GM12875 (cell line): Measurements from ENCODE around the gene GAS7.

ENCODE experiments used
- H3K4me3 ChIP-seq: one replicate; pipeline ENCODE4 v1.5.1; 2011; ENCODE audit warnings: low read depth, low read length, control low read depth
- TF ChIP-seq, protein P1 (sequence below): IDR thresholded peaks from 2 replicates; pipeline ENCODE4 v1.5.1; 2011; ENCODE audit warnings: low read depth, mild to moderate bottlenecking, control low read depth, inconsistent platforms, low read length, moderate library complexity, borderline replicate concordance; ENCODE audit not compliant: insufficient read depth

GAS7 gene

DNA sequence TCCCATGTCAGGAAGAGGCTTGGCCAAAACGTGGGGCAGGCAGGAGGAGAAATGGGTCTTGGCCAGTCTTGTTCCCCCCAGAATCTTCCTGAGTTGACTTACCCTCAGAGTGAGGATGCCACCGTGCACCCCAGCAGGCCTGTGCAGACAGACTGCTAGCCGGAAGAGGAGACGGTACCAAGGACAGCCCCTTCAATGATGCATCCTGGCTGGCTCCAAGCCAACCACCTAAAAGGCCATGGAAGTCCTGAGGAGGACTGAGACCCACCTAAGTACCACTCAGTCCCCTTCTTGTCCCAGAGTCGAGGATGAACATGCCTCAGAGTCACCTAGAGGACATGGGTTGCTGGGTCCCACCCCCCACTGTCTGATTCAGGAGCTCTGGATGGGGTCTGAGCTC lies 246.6 kb downstream of the GAS7 start:
- H3K4me3 ChIP-seq = no peak overlapping the region
- TF ChIP-seq, protein P1, sequence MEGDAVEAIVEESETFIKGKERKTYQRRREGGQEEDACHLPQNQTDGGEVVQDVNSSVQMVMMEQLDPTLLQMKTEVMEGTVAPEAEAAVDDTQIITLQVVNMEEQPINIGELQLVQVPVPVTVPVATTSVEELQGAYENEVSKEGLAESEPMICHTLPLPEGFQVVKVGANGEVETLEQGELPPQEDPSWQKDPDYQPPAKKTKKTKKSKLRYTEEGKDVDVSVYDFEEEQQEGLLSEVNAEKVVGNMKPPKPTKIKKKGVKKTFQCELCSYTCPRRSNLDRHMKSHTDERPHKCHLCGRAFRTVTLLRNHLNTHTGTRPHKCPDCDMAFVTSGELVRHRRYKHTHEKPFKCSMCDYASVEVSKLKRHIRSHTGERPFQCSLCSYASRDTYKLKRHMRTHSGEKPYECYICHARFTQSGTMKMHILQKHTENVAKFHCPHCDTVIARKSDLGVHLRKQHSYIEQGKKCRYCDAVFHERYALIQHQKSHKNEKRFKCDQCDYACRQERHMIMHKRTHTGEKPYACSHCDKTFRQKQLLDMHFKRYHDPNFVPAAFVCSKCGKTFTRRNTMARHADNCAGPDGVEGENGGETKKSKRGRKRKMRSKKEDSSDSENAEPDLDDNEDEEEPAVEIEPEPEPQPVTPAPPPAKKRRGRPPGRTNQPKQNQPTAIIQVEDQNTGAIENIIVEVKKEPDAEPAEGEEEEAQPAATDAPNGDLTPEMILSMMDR = no peak

DNA sequence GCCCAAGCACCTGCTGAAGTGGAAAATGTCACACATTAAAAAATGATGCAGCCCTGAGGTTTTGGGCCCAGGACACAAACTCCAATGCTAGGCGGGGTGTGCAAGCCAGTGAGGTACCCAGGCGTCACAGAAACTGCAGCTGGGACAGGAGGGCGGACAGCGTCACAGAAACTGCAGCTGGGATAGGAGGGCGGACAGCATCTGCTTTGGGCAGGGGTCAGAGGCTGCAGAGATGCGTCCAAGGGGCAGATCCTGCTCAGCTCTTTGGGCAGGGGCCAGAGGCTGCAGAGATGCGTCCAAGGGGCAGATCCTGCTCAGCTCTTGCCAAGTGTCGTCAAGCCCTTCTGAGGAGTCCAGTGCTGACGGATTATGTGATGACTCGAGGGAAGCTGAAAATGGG lies 249.5 kb downstream of the GAS7 start:
- H3K4me3 ChIP-seq = no peak overlapping the region
- TF ChIP-seq, protein P1 = no peak

DNA sequence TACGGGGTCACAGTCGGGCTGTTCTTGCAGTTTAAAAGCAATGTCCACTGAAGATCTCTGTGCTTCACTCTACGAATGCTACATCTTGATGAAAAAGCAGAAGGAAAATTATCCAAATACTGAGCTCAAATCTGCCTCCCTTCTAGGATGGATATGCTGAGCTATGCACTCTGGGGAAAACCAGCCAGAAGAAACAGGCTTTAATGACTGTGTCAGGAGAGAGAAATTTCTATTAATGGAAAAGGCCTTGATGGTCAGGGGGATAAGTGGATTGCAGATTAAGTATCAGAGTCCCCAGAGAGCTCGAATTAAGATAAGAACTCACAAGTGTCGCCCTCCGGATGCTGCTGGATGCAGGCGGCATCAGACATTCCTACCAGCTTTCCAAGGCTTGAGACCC lies 253.7 kb downstream of the GAS7 start:
- H3K4me3 ChIP-seq = no peak overlapping the region
- TF ChIP-seq, protein P1 = no peak

DNA sequence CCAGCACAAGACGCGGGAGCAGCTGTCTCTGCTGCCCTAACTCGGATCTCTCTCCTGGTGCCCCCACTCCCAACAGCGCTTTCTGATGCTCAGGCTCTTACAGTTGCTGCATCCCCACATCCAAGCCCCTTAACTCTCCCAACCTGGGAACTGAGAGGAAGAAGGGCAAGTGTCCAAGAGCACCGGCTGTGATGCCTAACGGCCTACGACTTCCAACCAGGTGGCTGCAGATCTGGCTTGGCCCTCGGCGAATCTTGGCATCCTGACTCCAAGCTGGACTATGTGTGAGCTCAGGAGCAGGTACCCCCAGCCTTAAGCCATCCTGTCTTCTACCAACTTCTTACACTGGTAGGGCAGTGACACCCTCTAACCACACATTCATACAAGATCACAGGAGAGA lies 255.1 kb downstream of the GAS7 start:
- TF ChIP-seq, protein P1 = no peak
- H3K4me3 ChIP-seq = no peak overlapping the region

DNA sequence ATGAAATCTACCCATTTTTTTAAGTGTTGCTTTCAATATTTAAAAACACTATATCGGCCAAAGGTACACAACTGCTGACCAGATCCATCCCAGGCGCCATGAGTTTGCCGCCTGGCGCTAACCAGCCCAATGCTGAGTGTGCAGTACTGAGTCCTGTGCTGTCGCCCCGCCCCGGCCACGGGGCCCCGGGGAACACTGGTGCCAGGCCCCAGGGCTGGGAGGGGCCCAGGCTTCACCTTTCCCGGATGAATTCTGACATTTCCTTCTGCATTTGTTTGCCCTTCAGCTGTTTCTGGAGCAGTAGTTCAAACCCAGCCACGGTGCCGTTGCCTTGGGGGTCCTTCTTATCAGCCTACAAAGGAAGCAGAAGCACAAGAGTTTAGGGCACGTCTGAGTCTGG lies 255.5 kb downstream of the GAS7 start:
- TF ChIP-seq, protein P1 = no peak

DNA sequence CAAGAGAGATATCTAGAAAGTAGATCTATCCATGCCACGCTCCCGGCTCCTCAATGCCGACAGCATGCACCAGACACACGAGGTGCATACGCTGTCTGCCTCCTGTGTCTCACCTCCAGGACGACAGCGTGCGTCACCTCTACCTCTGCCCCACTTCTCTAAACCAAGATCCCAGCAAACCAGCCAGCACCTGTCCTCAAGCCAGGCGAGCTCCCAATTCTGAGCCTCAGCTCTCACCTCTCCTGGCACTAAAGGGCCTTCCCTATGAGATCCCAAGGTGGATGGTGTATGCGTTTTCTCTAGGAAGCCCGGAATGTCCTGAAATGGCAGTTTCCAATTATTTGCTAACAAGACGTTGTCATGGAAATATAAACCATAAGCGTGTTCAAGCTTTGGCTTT lies 257.1 kb downstream of the GAS7 start:
- H3K4me3 ChIP-seq = no peak overlapping the region
- TF ChIP-seq, protein P1 = no peak

More for the DNA sequence above, 255.5 kb downstream of the GAS7 start:
- H3K4me3 ChIP-seq = no peak overlapping the region

DNA sequence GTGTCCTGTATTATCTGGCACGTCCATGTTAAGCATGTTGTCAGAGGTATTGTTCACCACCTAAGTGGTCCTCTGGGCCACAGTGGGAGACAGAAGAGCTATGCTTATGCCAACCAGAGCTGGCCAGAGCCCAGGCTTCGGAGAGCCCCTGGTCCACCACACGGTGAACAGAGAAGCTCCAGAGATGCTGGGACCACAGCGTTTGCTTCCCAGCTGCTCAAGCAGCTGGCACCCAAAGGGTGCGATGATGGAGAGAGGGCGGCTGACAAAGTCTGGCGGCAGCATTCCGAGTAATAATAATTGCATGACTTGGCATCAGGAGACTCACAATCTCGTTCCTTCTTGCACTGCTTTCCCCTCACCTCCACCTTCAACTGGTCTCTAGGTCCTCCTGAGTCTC lies 257.6 kb downstream of the GAS7 start:
- TF ChIP-seq, protein P1 = no peak
- no peak overlapping the region for H3K4me3 ChIP-seq
